A549 (cell line): ENCODE measurements around the gene VIM. TPM values are rescaled to one million over a fixed set of nuclear protein-coding genes. Genes with fewer than 3 reads are reported as not detected.

Experiments
- ATAC-seq, 2 experiments: fragments of 200-7000 bp in 1 of 2; fragments of >200 bp in 1 of 2; cut with Nextera tagmentation in 1 of 2; cut with Tn5 transposase in 1 of 2; 3 replicates each; pipeline versions ENCODE4 v1.8.0 to v1.9.1; 2018 to 2020; ENCODE audit warnings: mild to moderate bottlenecking in 1 of 2, moderate library complexity in 1 of 2
- CTCF ChIA-PET: fragments of 300-600 bp; sonication (Branson Sonifier 250); formaldehyde crosslinking; extraction: SDS; loops from one replicate; lab custom pipeline; 2021; ENCODE audit warnings: antibody characterized with exemption, inconsistent platforms; lab: Yijun Ruan, JAX
- POLR2A ChIA-PET: fragments of 350-600 bp; formaldehyde crosslinking; extraction: SDS; loops from one replicate; lab custom pipeline; 2021; ENCODE audit warnings: antibody characterized with exemption, inconsistent platforms; lab: Yijun Ruan, JAX
- DNase-seq, 2 experiments: peaks; one replicate each; pipeline versions ENCODE4 v3.0.0 to v3.0.0-alpha.2; 2011 to 2016; ENCODE audit warnings: low read depth in 1 of 2, low spot score in 1 of 2
- FAIRE-seq: peaks from 2 replicates; lab custom pipeline; 2011; peaks lifted over from hg19 to GRCh38; lab: Jason Lieb, UNC
- H3K27ac ChIP-seq, 2 experiments: fragments of >200 bp; sonication (Bioruptor Twin); formaldehyde crosslinking; 3 replicates each; pipeline ENCODE4 v1.5.1; 2016 to 2017
- H3K4me1 ChIP-seq: fragments of >200 bp; sonication (Bioruptor Twin); formaldehyde crosslinking; 3 replicates; pipeline ENCODE4 v1.6.1; 2016
- H3K4me2 ChIP-seq: fragments of >200 bp; sonication (Bioruptor Twin); formaldehyde crosslinking; 3 replicates; pipeline ENCODE4 v1.6.1; 2016
- H3K4me3 ChIP-seq: fragments of >200 bp; sonication (Bioruptor Twin); formaldehyde crosslinking; 3 replicates; pipeline ENCODE4 v1.5.1; 2016
- H3K9me3 ChIP-seq: fragments of >200 bp; sonication (Bioruptor Twin); formaldehyde crosslinking; 3 replicates; pipeline ENCODE4 v1.6.1; 2016
- HMGXB4 ChIP-seq: fragments of 250-450 bp; sonication (Bioruptor Pico); IDR thresholded peaks from 2 replicates; pipeline ENCODE4 v1.5.0; 2021; ENCODE audit warnings: mild to moderate bottlenecking, moderate library complexity, borderline replicate concordance
- HOXB13 ChIP-seq: fragments of 250-450 bp; sonication (Bioruptor Pico); IDR thresholded peaks from 2 replicates; pipeline ENCODE4 v1.5.0; 2020; ENCODE audit warnings: low read depth, mild to moderate bottlenecking, moderate library complexity
- RARB ChIP-seq: fragments of 250-450 bp; sonication (Bioruptor Pico); IDR thresholded peaks from 2 replicates; pipeline ENCODE4 v1.8.0; 2021; ENCODE audit warnings: mild to moderate bottlenecking, moderate library complexity
- WGBS: methylation state at CpG from one replicate; pipeline ENCODE4 v1.1.6; 2017; ENCODE audit errors: missing lambda C conversion rate; 5-methylcytosine and 5-hydroxymethylcytosine counted together
- polyA plus RNA-seq, 4 experiments: library from polyadenylated mRNA; depleted of rRNA in 3 of 4; stranded (reverse); fragments of >200 nt; fragmentation: RNase III in 1 of 4; extraction: RNeasy Plus Mini Kit Qiagen cat#74134 plus additional on column Dnase treatment in 1 of 4; gene quantifications; 2 replicates in 3 of 4; 3 replicates in 1 of 4; pipeline ENCODE4 v1.2.3, GENCODE V29; 2011 to 2017

Gene VIM
- polyA plus RNA-seq, 2 of the 4 experiments (the other 2 are of a cell fraction): 830 to 848 TPM

GRCh38 chr10:17286562-17287550, 58.8 kb downstream of the VIM start:
- ChIA-PET POLR2A (no interaction called here), CTCF (interaction anchor here (1.2 to 2.0 kb wide), 2 partner anchors 9 to 30 kb away, joined by 4 to 8 read pairs; no protein-coding TSS in a partner anchor)
- Histone ChIP-seq H3K27ac (no peak overlapping the region), H3K4me3 (no peak overlapping the region), H3K9me3 (peaks cover 13% of the 10 kb centered on the region), H3K4me2 (no peak overlapping the region), H3K4me1 (no peaks in the 10 kb centered on the region)
- ATAC-seq (peak; percentile 30 to 48; a peak in 2 of 6 replicates), DNase-seq (no peak), FAIRE-seq (no peak)
- 26% methylated on average over 10 of the region's 10 CpGs for WGBS
- TF ChIP-seq RARB (no peak), HOXB13 (CRISPR knock-in tag) (no peak), HMGXB4 (no peak)

Other genes with a start within 250 kb of the VIM start
- 0.28 and 0.40 TPM in 2 replicates for gene CUBN, start 98.4 kb upstream of the VIM start, polyA plus RNA-seq (2011; rRNA removed)
- gene CUBN, start 98.4 kb upstream of the VIM start, polyA plus RNA-seq (2017; fragmentation: RNase III; extraction: RNeasy Plus Mini Kit Qiagen cat#74134 plus additional on column Dnase treatment): 0.04 to 0.08 TPM (median 0.08 TPM) in 3 replicates
- gene TRDMT1, start 26.6 kb upstream of the VIM start, polyA plus RNA-seq (2011; rRNA removed): 5.7 and 7.4 TPM in 2 replicates
- 2.4 to 3.4 TPM (median 3.3 TPM) in 3 replicates for gene TRDMT1, start 26.6 kb upstream of the VIM start, polyA plus RNA-seq (2017; fragmentation: RNase III; extraction: RNeasy Plus Mini Kit Qiagen cat#74134 plus additional on column Dnase treatment)
- gene ST8SIA6, start 226.4 kb downstream of the VIM start, polyA plus RNA-seq (2011; rRNA removed): 0.16 and 0.17 TPM in 2 replicates
- gene ST8SIA6, start 226.4 kb downstream of the VIM start, polyA plus RNA-seq (2017; fragmentation: RNase III; extraction: RNeasy Plus Mini Kit Qiagen cat#74134 plus additional on column Dnase treatment): 0.09 to 0.25 TPM (median 0.20 TPM) in 3 replicates